RWPE1 (cell line): ENCODE measurements around the gene CABYR.

ENCODE experiments used
- CTCF ChIA-PET: fragments of 350-600 bp; sonication (Branson Sonifier 250); formaldehyde crosslinking; extraction: SDS; loops from one replicate; lab custom pipeline; 2021; lab: Yijun Ruan, JAX
- POLR2A ChIA-PET: fragments of 400-600 bp; formaldehyde crosslinking; extraction: SDS; loops from one replicate; lab custom pipeline; 2020; ENCODE audit warnings: antibody characterized with exemption; ENCODE audit not compliant: low non-redundant PET; lab: Yijun Ruan, JAX
- DNase-seq: peaks from one replicate; pipeline ENCODE4 v3.0.0; 2012; ENCODE audit warnings: low spot score
- H3K27ac ChIP-seq: fragments of 450-650 bp; 2 replicates; pipeline ENCODE4 v1.5.1; 2017
- TF ChIP-seq, protein P1 (sequence below): fragments of 450-650 bp; conservative IDR thresholded peaks from 2 replicates; pipeline ENCODE4 v1.5.1; 2017; ENCODE audit warnings: low read depth, mild to moderate bottlenecking

Gene CABYR

GRCh38 chr18:24209558-24209957 is 70.7 kb downstream of the CABYR start:
- POLR2A ChIA-PET, result no interaction called here
- CTCF ChIA-PET, result no interaction called here
- TF ChIP-seq, protein P1, sequence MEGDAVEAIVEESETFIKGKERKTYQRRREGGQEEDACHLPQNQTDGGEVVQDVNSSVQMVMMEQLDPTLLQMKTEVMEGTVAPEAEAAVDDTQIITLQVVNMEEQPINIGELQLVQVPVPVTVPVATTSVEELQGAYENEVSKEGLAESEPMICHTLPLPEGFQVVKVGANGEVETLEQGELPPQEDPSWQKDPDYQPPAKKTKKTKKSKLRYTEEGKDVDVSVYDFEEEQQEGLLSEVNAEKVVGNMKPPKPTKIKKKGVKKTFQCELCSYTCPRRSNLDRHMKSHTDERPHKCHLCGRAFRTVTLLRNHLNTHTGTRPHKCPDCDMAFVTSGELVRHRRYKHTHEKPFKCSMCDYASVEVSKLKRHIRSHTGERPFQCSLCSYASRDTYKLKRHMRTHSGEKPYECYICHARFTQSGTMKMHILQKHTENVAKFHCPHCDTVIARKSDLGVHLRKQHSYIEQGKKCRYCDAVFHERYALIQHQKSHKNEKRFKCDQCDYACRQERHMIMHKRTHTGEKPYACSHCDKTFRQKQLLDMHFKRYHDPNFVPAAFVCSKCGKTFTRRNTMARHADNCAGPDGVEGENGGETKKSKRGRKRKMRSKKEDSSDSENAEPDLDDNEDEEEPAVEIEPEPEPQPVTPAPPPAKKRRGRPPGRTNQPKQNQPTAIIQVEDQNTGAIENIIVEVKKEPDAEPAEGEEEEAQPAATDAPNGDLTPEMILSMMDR, result no peak
- no peak overlapping the region for H3K27ac ChIP-seq
- no peak for DNase-seq
